ENCODE results near the gene B4GALNT2.

B4GALNT2 gene

DNA sequence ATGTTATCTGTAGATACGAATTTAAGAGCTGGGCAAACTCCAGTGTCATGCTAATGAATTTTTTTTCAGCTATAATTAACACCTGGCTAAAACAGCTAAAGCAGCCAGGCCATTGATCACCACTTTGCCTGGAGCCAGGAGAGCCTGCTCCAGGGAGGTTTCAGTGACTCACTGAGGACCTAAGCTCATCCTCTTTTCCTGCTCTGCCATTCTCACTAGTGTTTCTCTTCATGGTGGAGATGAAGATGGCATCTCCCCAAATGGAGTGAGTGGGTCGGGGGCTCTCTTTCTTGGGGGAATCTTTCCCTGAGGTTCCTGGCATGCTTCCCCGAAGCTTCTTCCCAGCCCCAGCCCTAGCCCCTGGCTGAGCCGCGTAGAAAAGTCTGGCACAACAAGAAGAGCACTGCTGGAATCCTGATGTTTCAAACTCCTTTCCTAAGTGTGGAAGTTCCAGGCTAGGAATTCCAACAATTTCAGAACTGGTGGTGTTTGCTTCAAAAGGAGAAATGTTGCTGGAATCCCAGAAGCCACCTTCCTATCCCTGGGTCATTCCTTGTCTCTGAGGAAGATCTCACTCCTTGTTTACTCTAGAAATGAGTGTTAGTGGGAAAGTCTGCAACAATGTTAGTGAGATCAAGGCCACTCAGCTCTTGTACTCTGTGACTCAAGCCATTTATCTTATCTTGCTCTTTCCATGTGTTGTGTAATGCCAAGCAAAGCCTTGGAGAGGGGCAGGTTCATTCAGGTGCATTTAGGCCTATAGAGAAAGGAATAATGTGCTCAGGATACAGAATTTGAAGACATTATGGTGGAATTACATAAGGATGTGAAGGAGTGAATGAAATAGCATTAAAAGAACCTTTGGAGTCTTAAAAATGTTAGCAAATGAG is 26.0 kb upstream of the B4GALNT2 start:
- FAIRE-seq, result no peak
- no peak for TF ChIP-seq POLR2AphosphoS5 (IDR thresholded peaks at IDR 0.05; ENCODE audit: low read depth, low read length)
- TF ChIP-seq POLR2A (IDR thresholded peaks at IDR 0.05; ENCODE audit: low read depth, low read length), result no peak
- TF ChIP-seq TAF1 (IDR thresholded peaks at IDR 0.05; ENCODE audit: borderline replicate concordance, low read depth, low read length), result no peak
- DNase-seq (ENCODE audit: insufficient read length), result no peak

DNA sequence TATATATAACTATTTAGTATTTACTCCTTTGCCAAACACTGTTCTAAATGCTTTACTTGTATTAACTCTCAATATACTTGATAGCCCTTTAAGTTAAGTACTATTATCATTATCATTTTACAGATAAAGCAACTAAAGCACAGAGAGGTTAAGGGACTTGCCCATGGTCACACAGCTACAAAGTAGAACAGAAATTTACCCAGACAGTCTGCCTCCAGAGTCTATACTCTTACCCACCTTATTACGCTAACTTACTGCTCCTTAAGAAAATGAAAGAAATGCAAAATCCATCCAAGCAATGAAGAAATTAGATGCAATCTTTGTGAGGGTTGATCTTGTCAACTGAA is 25.4 kb upstream of the B4GALNT2 start:
- no peak for DNase-seq (ENCODE audit: insufficient read length)
- no peak for FAIRE-seq
- no peak for TF ChIP-seq POLR2A (IDR thresholded peaks at IDR 0.05; ENCODE audit: low read depth, low read length)
- no peak for TF ChIP-seq POLR2AphosphoS5 (IDR thresholded peaks at IDR 0.05; ENCODE audit: low read depth, low read length)
- no peak for TF ChIP-seq TAF1 (IDR thresholded peaks at IDR 0.05; ENCODE audit: borderline replicate concordance, low read depth, low read length)

GRCh38 chr17:49108318-49108717 is 24.3 kb upstream of the B4GALNT2 start:
- no peak for DNase-seq (ENCODE audit: insufficient read length)
- TF ChIP-seq POLR2A (IDR thresholded peaks at IDR 0.05; ENCODE audit: low read depth, low read length) (no peak), POLR2AphosphoS5 (IDR thresholded peaks at IDR 0.05; ENCODE audit: low read depth, low read length) (no peak)
- FAIRE-seq, result no peak

DNA sequence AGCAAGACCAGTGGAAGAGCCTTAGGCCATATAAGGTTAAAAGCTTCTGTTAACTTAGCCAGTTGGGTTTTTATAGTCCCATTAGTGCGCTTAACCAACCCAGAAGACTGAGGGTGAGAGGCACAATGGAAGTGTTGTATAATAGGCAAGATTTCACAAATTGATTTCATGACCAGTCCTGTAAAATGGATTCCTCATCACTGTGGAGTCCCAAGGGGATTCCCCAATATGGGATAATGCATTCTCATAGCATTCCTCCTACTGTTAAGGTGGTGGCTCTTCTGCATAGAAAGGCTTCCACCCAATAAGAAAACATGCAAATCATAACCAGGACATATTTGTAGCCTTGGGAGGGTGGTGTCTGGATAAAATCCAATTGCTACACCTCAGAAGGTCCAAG is 22.1 kb upstream of the B4GALNT2 start:
- no peak for FAIRE-seq
- no peak for DNase-seq (ENCODE audit: insufficient read length)
- TF ChIP-seq POLR2A (IDR thresholded peaks at IDR 0.05; ENCODE audit: low read depth, low read length) (no peak), POLR2AphosphoS5 (IDR thresholded peaks at IDR 0.05; ENCODE audit: low read depth, low read length) (no peak), TAF1 (IDR thresholded peaks at IDR 0.05; ENCODE audit: borderline replicate concordance, low read depth, low read length) (no peak)

DNA sequence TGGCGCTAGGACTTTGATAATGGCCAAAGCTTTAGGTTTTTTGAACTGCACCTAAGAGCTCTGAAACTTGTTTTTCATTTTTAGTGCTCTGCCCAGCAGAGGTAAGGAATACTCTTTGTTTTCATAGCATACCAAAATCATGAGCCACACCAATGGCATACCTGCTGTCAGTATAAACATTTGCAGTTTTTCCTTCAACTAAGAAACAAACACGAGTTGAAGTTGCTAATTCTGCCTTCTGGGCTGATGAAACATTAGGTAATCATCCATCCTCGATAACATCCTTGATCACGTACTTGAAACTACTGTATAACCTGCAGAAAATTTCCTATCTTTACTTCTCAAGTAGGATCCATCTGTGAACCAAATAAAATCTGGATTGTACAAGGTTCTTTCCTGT is 20.6 kb upstream of the B4GALNT2 start:
- FAIRE-seq, result no peak
- DNase-seq (ENCODE audit: insufficient read length), result no peak
- TF ChIP-seq TAF1 (IDR thresholded peaks at IDR 0.05; ENCODE audit: borderline replicate concordance, low read depth, low read length), result no peak
- TF ChIP-seq POLR2A (IDR thresholded peaks at IDR 0.05; ENCODE audit: low read depth, low read length), result no peak
- no peak for TF ChIP-seq POLR2AphosphoS5 (IDR thresholded peaks at IDR 0.05; ENCODE audit: low read depth, low read length)

GRCh38 chr17:49112936-49113335 is 19.6 kb upstream of the B4GALNT2 start:
- DNase-seq (ENCODE audit: insufficient read length) (no peak), FAIRE-seq (no peak)
- TF ChIP-seq POLR2A (IDR thresholded peaks at IDR 0.05; ENCODE audit: low read depth, low read length) (no peak), POLR2AphosphoS5 (IDR thresholded peaks at IDR 0.05; ENCODE audit: low read depth, low read length) (no peak), TAF1 (IDR thresholded peaks at IDR 0.05; ENCODE audit: borderline replicate concordance, low read depth, low read length) (no peak)

- FAIRE-seq (no peak), DNase-seq (ENCODE audit: insufficient read length) (no peak)
- TF ChIP-seq POLR2A (IDR thresholded peaks at IDR 0.05; ENCODE audit: low read depth, low read length) (no peak), POLR2AphosphoS5 (IDR thresholded peaks at IDR 0.05; ENCODE audit: low read depth, low read length) (no peak), TAF1 (IDR thresholded peaks at IDR 0.05; ENCODE audit: borderline replicate concordance, low read depth, low read length) (no peak)
Measured at GRCh38 chr17:49114703-49115102, 17.9 kb upstream of the B4GALNT2 start.

DNA sequence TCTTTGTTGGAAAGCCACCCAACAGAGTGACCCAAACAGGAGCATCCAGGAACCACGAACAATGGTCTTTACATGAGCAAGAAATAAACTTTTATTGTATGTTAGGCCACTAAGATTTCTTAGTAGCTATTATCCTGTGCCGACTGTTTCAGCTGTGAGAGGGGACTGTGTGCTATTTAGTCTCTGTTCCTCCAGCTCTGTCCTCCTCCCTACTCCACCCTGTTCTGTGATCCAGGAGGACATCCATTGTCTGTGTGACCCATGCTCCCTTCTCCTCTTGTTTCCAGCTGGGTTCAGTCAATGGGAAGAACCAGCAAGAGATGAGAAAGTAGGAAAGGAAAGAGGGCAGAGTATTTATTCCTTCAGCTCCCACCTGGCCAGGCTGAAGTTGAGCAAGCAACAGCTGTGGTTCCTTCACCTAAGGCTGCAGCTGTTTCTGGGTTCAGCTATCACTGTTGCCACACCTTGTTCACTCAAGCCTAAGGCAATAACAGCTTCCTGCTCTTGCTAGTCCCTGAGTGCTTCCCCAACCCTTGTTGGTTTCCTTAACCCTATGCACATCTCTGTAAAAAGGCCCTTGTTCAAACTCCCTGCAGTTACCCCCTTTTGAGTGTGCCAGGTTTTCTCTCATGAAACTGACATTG is 14.9 kb upstream of the B4GALNT2 start:
- FAIRE-seq (no peak), DNase-seq (ENCODE audit: insufficient read length) (no peak)
- TF ChIP-seq POLR2A (IDR thresholded peaks at IDR 0.05; ENCODE audit: low read depth, low read length) (no peak), TAF1 (IDR thresholded peaks at IDR 0.05; ENCODE audit: borderline replicate concordance, low read depth, low read length) (no peak)

GRCh38 chr17:49120166-49120565 is 12.4 kb upstream of the B4GALNT2 start:
- no peak for FAIRE-seq
- no peak for DNase-seq (ENCODE audit: insufficient read length)
- TF ChIP-seq POLR2AphosphoS5 (IDR thresholded peaks at IDR 0.05; ENCODE audit: low read depth, low read length), result no peak

GRCh38 chr17:49121696-49122292 is 10.8 kb upstream of the B4GALNT2 start:
- FAIRE-seq (no peak), DNase-seq (ENCODE audit: insufficient read length) (no peak)
- no peak for TF ChIP-seq TAF1 (IDR thresholded peaks at IDR 0.05; ENCODE audit: borderline replicate concordance, low read depth, low read length)
- TF ChIP-seq POLR2A (IDR thresholded peaks at IDR 0.05; ENCODE audit: low read depth, low read length), result no peak
- TF ChIP-seq POLR2AphosphoS5 (IDR thresholded peaks at IDR 0.05; ENCODE audit: low read depth, low read length), result no peak

GRCh38 chr17:49122566-49122965 is 10.0 kb upstream of the B4GALNT2 start:
- DNase-seq (ENCODE audit: insufficient read length), result no peak
- TF ChIP-seq POLR2A (IDR thresholded peaks at IDR 0.05; ENCODE audit: low read depth, low read length) (no peak), TAF1 (IDR thresholded peaks at IDR 0.05; ENCODE audit: borderline replicate concordance, low read depth, low read length) (no peak), POLR2AphosphoS5 (IDR thresholded peaks at IDR 0.05; ENCODE audit: low read depth, low read length) (no peak)
- FAIRE-seq, result no peak

GRCh38 chr17:49123061-49123460 is 9.5 kb upstream of the B4GALNT2 start:
- no peak for TF ChIP-seq POLR2A (IDR thresholded peaks at IDR 0.05; ENCODE audit: low read depth, low read length)
- no peak for TF ChIP-seq POLR2AphosphoS5 (IDR thresholded peaks at IDR 0.05; ENCODE audit: low read depth, low read length)
- TF ChIP-seq TAF1 (IDR thresholded peaks at IDR 0.05; ENCODE audit: borderline replicate concordance, low read depth, low read length), result no peak
- no peak for DNase-seq (ENCODE audit: insufficient read length)

More at GRCh38 chr17:49123061-49123460, 9.5 kb upstream of the B4GALNT2 start:
- no peak for FAIRE-seq
